Measurements from ENCODE around the gene NKD2. TPM values are rescaled to one million over a fixed set of nuclear protein-coding genes. Genes with fewer than 3 reads are reported as not detected.

Gene NKD2
- total RNA-seq, 1 experiment from 2014 or later: 2.8 TPM

DNA sequence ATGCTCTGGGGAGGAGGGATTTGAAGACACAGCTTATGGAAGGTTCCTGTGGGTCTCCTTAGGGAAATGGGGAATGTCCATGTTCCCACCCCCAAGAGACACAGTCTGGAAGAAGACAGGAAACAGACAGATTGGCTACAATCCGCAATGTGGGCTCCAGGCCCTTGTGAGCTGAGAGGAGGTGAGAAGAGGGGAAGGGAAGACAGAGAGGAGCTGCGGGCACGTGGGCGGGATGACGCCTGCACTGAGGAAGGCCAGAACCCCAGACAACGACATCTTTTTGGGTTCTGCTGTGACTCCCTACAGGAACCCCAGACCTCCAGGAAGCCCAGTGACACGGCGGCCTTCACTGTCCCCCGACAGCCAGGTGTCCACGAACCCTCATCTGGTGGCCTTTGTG is 29.9 kb upstream of the NKD2 start:
- DNase-seq (ENCODE audit: low spot score): no peak

GRCh38 chr5:979100-979817 is 29.3 kb upstream of the NKD2 start:
- DNase-seq (ENCODE audit: low spot score): no peak

- DNase-seq (ENCODE audit: low spot score): no peak
Observed at GRCh38 chr5:980001-980588, 28.5 kb upstream of the NKD2 start.

GRCh38 chr5:980966-981365 is 27.6 kb upstream of the NKD2 start:
- DNase-seq (ENCODE audit: low spot score): no peak

- no peak for DNase-seq (ENCODE audit: low spot score)
Observed at GRCh38 chr5:981456-981855, 27.1 kb upstream of the NKD2 start.

GRCh38 chr5:982377-983237 is 26.0 kb upstream of the NKD2 start:
- DNase-seq (ENCODE audit: low spot score): no peak

DNA sequence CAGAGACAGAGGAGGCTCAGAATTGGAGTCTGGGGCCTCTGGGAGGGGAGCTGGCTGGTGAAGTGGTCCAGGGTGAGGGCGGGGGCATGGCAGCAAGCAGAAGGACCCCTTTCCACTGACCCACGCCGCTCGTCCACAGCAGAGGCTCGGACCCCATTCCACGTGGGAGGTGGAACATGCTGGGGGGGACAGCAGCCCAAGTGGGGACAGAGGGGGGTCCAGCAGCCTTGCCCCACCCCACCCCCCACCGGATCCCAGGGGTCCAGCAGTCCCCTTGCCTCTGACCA is 25.4 kb upstream of the NKD2 start:
- no peak for DNase-seq (ENCODE audit: low spot score)

GRCh38 chr5:983568-983967 is 25.0 kb upstream of the NKD2 start:
- DNase-seq (ENCODE audit: low spot score): no peak

GRCh38 chr5:984774-985173 is 23.8 kb upstream of the NKD2 start:
- no peak for DNase-seq (ENCODE audit: low spot score)

DNA sequence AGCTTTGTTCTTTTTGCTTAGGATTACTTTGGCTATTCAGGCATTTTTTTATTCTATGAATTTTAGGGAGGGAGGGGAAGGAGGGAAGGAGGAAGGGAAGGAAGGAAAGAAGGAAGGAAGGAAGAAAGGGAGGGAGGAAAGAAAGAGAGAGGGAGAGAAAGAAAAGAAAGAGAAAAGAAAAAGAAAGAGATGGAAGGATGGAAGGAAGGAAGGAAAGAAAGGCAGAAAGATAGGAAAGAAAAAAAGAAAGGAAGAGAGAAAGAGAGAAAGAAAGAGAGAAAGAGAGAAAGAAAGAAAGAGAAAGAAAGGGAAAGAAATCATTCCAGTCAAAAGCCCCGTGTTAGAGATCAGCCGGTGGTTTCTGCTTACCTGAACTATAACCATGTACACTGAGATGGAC is 20.8 kb upstream of the NKD2 start:
- DNase-seq (ENCODE audit: low spot score): no peak

DNA sequence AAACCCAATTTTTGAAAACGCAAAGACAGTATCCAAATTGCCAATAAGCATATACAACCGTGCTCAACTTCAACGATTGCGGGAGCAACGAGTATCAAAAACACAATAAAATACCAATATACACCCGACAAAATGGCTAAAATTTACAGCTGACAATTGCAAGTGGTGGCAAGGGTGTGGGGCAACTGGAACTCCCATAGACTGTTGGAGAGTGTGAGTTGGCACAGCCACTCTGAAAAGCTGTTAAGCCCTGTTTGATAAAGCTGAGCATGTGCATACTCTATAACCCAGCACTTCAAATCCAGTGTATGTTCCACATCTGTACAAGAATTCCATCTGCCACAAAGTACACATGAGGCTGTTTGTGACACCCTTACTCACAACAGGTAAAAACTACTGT is 20.3 kb upstream of the NKD2 start:
- DNase-seq (ENCODE audit: low spot score): no peak

GRCh38 chr5:989961-990530 is 18.6 kb upstream of the NKD2 start:
- no peak for DNase-seq (ENCODE audit: low spot score)

GRCh38 chr5:991472-992267 is 16.9 kb upstream of the NKD2 start:
- DNase-seq (ENCODE audit: low spot score): no peak

DNA sequence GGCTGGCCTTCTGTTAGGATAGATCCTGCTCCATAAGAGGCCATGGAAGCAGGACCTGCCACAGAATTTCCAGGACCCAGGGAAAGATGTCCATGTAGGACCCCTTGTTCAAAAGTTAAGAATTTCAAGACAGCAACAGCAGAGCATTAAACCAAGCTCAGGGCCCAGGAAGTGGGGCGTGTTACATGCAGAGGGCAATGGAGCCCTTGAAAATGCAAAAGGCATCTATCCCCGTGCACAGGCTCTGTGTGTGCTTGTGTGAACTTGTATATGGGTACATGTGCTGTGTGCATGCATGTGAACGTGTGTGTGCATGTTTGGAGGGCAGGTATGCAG is 14.4 kb upstream of the NKD2 start:
- no peak for DNase-seq (ENCODE audit: low spot score)

DNA sequence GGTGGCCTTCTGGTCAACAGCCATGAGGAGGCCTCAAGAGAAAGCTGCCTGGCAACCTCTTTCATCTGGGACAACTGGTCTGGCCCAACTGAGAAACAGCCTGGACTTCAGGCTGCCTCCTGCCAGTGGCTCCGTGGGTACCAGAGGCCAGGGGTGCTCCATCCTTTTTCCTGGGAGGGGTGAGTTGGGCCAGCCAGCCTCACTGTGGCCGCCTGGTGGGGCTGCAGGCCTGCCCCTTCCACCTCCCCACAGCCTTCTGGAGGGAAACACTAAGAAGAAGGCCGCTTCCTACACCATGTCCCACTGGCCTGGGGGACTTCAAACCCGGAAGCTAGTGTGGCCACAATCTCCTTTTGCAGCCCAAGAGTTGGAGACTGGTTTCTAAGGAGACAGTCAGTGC is 13.8 kb upstream of the NKD2 start:
- DNase-seq (ENCODE audit: low spot score): no peak

DNA sequence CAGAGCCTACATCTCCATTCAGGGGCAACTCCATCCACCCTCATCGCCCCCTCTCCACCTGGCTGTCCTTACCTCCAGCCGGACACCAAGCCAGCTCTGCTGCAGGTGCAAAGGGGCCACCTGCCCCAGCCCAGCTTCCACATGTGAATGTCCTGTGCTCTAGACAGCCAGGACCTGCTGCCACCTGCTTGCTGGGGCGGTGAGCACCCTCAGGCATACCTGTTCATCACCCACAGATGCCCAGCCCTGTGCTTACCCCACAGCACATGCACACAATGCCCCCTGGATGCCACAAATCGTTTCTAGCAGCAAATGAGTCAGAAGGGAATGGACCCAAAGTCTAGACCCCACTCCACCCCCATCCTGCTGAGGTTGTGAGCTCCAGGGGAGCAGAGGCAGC is 13.3 kb upstream of the NKD2 start:
- no peak for DNase-seq (ENCODE audit: low spot score)

DNA sequence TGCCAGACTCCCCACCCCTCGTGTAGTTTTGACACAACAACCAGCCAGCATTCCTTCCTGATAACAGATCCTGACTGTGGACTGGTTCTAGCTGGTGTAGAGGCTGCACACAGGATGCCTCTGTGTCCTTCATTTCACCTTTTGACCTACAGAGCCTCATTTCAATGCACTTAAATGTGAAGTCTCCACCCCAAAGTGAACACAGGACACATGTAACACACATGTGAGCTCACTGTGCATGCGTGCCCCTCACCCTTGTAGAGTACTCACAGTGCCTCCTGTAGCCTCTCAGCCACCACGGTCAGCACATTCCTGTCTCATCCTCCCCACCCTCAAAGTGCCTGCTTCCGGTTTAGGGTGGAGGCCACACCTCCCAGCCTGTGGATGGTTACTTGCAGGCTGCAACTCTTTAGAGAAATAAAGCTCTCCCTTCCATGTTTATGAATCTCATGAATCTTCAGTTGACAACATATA is 11.6 kb upstream of the NKD2 start:
- DNase-seq (ENCODE audit: low spot score): peak; percentile 46

- no peak for DNase-seq (ENCODE audit: low spot score)
Observed at GRCh38 chr5:997711-998110, 10.9 kb upstream of the NKD2 start.

DNA sequence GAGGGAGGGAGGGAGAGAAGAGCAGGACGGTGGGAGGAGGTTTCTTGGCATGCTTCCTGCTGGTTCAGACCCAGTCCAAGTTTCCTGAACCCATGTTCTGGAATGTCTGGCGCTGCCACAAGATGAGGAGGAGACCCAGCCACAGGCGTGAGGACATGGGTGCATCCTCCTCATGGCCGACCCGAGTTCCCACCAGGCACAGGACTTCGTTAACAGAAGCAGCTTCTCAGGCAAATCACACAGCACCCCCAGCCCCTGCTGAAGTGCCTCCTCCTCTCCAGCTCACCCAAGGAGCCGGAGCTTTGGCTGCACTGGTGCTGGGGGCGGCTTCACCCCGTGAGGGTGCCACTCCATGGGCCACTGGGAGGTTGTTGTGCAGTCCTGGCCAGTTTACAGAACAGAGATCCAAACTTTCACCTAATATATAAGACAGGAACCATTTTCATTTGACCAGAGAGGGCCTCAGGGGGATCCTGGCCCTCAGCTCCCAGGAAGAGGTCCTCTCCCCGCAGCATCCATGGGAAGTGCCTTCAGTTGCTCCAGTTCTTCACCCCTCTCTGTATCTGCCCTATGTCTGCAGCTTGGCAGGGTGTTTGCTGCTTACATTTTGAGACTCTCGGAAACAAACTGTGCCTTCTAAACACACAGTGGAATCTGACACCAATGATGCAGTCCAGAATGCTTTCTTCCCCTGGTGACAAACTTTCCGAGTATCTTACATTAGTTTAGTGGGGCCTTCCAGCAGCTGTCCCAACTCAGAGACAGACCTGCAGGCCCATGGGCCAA is 10.2 kb upstream of the NKD2 start:
- no peak for DNase-seq (ENCODE audit: low spot score)

- DNase-seq (ENCODE audit: low spot score): no peak
Observed at GRCh38 chr5:999032-999501, 9.5 kb upstream of the NKD2 start.

- DNase-seq (ENCODE audit: low spot score): no peak
Observed at GRCh38 chr5:999724-1000123, 8.9 kb upstream of the NKD2 start.
